Esophagus squamous epithelium (tissue), 4 donors: ENCODE results near the gene HIPK4.

Experiments
- CTCF ChIP-seq, 6 experiments: fragments of 450-650 bp in 4 of 6; fragments of 200-600 bp in 2 of 6; sonication (generic) in 2 of 6; IDR thresholded peaks; one replicate each; pipeline ENCODE4 v1.5.1; 2016 to 2019; ENCODE audit warnings: antibody characterized with exemption in 6 of 6, mild to moderate bottlenecking in 4 of 6, moderate library complexity in 4 of 6
- POLR2A ChIP-seq, 4 donors: fragments of 450-650 bp; IDR thresholded peaks; one replicate each; pipeline ENCODE4 v1.6.1; 2017; ENCODE audit warnings: antibody characterized with exemption in 4 of 4, mild to moderate bottlenecking in 4 of 4, moderate library complexity in 3 of 4

- no peak for TF ChIP-seq POLR2A (IDR thresholded peaks at IDR 0.05)
- TF ChIP-seq CTCF (IDR thresholded peaks at IDR 0.05) = no peak
Observed at GRCh38 chr19:40366697-40367561, 23.1 kb downstream of the HIPK4 start.
